Stimulated activated CD4-positive, alpha-beta T cell treated with anti-CD3 and anti-CD28 coated beads, Interleukin-1b, Interleukin-23, amount 100 ng/mL, for 1 hour (primary cell): ENCODE results near the gene ARRB2.
"Not testable (repeated sequence)": the region's sequence is repeated elsewhere in the genome, so short reads cannot be mapped to it uniquely, and the experiment has no call there.

Experiments used
- DNase-seq, 2 donors: peaks; one replicate each; pipeline ENCODE4 v3.0.0-alpha.2; 2020; ENCODE audit warnings: low read depth in 2 of 2

Gene ARRB2

GRCh38 chr17:4709794-4710692 lies at the start of gene ARRB2:
Gene ARRB2, plus strand, starts transcription at chr17:4710632. Its CDS starts 90 bp downstream, at chr17:4710722.
- DNase-seq: peak; percentile 94 to 99

DNA sequence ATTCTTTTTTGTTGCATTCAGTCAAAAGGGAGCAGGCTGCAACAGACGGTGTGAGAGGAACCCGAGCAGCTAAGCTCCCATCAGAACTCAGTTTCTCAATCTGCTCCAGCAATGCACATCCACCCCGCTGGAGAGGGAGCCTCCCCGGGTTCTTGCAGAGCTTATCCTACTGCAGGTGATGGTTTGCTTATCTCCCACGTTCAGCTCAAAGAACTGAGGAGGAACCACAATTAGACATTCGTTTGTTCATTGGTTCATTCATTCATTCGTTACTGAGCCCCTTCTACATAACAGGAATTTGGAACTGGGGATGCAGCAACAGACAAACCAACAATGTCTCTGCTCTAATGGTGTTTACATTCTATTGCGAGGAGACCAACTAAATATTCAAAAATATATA lies 46.7 kb upstream of the ARRB2 start:
- DNase-seq: no peak

- no peak for DNase-seq
These were observed 46.2 kb upstream of the ARRB2 start for GRCh38 chr17:4664230-4664629.

DNA sequence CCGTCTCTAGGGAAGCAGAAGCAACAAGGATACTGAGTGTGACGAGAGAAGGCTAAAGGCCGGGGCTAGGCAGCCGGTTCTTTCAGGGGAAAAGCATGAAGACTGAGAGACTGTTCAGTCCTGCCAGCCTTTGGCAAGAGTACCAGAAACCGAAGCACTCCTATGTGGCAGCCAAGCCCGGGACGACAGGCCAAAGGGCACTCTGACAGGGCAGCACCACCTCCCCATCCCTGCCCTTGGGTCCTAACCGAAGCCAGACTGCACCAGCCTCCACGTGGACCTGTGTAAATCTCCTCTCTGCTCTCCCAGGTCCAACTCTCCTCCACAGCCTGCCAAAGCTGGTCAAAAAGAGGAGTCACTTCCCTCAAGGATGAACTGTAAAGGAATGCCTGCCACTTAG lies 45.4 kb upstream of the ARRB2 start:
- no peak for DNase-seq

DNA sequence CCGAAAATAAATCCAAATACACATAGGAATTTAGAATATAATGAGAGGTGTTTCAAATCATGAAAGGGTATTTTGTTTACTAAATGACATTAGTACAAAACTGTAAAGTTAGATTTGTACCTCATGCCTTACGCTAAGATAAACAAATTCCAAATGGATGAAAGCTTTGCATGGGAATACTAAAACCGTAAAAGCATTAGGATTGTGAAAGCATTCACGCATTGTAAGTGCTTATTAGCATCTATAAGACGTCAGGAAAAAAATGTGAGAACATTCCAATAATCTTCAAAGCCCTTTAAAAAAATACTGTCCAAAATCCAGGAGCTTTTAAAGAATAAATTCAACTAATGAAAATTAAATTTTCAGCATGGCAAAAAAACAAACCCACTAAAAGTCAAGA lies 44.1 kb upstream of the ARRB2 start:
- DNase-seq: no peak

GRCh38 chr17:4667166-4667565 lies 43.3 kb upstream of the ARRB2 start:
- DNase-seq: no peak

- DNase-seq: no peak
These were observed 38.3 kb upstream of the ARRB2 start for GRCh38 chr17:4672055-4672630.

- DNase-seq: no peak
These were observed 37.7 kb upstream of the ARRB2 start for GRCh38 chr17:4672751-4673150.

DNA sequence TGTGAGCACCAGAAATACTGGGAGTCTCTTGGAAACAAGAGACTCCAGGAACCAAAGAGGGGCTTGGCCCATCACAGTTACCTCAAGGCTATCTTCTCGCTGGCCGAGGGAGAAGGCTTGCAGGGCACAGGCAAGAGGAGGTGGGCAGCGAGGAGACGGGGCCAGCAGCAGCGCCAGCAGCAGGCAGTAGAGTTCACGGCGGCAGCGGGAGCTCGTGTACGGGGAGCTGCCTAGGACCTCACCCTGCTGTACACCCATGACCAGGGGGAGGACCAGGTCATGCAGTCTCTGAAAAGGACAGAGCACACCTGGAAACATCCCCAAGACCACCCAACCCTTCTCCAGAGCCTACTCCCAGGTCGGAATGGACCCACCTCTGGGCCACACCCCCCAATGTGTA lies 37.3 kb upstream of the ARRB2 start:
- no peak for DNase-seq

- no peak for DNase-seq
These were observed 36.3 kb upstream of the ARRB2 start for GRCh38 chr17:4673986-4674684.

GRCh38 chr17:4674685-4674998 lies 35.8 kb upstream of the ARRB2 start:
- DNase-seq: no peak

- DNase-seq: no peak
These were observed 34.6 kb upstream of the ARRB2 start for GRCh38 chr17:4675791-4676190.

DNA sequence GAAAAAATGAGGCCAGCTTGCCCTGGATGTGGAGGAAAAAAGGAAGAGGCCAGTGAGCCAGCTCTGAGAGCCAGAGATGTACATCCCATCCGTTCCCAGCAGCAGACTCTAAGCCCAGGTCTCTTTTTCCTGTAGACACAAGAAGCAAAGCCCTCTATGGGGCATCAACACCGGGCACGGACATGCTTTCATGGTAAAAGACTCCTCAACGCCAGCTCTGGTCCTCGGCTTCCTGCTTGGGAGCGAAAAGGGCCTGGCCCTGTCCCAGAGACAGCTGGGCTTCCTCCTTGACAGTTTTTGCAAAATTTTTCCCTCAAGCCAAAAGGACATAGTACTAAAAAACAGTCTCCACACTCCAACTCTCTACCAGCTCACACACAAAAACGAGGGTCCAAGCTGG lies 33.6 kb upstream of the ARRB2 start:
- DNase-seq: no peak

GRCh38 chr17:4678448-4679026 lies 31.9 kb upstream of the ARRB2 start:
- no peak for DNase-seq

DNA sequence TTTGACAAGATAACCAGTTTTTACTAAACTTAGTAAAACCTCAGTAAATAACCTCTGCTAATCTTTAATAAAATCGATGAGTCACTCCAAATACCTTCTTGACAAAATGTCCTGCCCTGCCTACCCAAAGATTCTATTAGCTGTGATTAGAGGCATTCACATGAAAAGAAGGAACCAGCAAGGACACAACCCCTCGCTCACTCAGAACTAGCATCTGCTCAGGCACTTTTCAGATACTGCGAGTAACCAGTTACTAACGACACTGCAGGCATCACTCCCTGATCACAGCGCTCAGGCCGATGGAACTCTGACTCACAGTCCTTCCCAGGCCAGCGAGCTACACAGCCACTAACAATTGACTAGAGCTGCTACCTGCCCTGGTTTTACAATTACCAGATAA lies 30.8 kb upstream of the ARRB2 start:
- DNase-seq: no peak

DNA sequence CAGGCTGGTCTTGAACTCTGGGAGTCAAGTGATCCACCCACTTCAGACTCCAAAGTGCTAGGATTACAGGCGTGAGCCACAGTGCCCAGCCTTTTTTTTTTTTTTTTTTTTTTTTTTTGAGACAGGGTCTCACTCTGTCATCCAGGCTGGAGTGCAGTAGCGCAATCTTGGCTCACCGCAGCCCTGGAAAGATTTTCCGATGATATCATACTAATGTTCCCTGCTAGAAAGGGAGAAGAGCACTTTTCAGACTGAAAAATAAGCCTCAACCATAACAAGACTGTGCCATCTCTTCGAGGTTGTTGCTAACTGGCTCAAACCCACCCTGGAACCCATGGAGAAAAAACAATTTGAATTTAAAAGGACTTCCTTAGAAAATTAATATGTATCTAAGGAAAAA lies 26.7 kb upstream of the ARRB2 start:
- DNase-seq: not testable (repeated sequence)

DNA sequence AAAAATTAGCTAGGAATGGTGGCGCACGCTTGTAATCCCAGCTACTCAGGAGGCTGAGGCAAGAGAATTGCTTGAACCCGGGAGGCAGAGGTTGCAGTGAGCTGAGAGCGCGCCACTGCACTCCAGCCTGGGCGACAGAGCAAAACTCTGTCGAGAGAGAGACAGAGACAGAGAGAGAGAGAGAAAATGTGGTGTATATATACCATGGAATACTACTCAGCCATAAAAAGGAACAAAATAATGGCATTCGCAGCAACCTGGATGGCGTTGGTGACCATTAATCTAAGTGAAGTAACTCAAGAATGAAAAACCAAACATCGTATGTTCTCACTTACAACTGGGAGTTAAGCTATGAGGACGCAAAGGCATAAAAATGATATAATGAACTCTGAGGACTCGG lies 20.6 kb upstream of the ARRB2 start:
- not testable (repeated sequence) for DNase-seq

GRCh38 chr17:4690745-4691144 lies 19.7 kb upstream of the ARRB2 start:
- no peak for DNase-seq

- no peak for DNase-seq
These were observed 18.7 kb upstream of the ARRB2 start for GRCh38 chr17:4691686-4692085.

GRCh38 chr17:4693416-4693815 lies 17.0 kb upstream of the ARRB2 start:
- DNase-seq: no peak

- no peak for DNase-seq
These were observed 14.0 kb upstream of the ARRB2 start for GRCh38 chr17:4696437-4696805.

GRCh38 chr17:4699401-4700056 lies 10.9 kb upstream of the ARRB2 start:
- DNase-seq: not testable (repeated sequence)
